OCI-LY3 (cell line): Measurements from ENCODE around the gene CSPG4.

Experiments used
- EZH2phosphoT487 ChIP-seq: fragments of 200-600 bp; shearing (Covaris generic); IDR thresholded peaks from 2 replicates; pipeline ENCODE4 v1.6.1; 2018; ENCODE audit warnings: antibody characterized with exemption, mixed run types, low read depth
- TF ChIP-seq, protein P1 (sequence below): fragments of 200-600, 300-600 bp; sonication (generic); IDR thresholded peaks from 2 replicates; pipeline ENCODE4 v1.5.1; 2014; ENCODE audit warnings: antibody characterized with exemption, low read length, low read depth

DNA sequence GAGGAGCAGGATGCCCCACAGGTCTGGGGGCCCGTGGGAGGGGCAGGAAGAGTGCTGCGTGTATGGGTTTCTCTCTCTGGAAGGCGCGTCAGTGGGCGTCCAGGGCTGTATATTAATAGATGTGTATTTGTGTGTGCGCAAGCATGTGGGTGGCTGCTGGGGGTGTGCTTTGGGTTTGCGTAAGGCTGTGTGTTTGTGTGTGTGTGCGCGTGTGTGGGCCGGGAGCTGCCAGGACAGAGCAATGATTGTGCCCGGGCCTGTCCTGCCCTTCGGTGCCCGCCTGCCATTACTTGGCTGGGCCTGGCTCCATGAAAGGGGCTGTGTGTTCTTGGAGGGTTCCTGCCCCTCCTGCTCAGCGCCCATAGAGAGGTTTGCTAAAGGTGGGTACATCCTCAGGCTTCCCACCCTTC lies 16.3 kb downstream of the CSPG4 start:
- TF ChIP-seq, protein P1, sequence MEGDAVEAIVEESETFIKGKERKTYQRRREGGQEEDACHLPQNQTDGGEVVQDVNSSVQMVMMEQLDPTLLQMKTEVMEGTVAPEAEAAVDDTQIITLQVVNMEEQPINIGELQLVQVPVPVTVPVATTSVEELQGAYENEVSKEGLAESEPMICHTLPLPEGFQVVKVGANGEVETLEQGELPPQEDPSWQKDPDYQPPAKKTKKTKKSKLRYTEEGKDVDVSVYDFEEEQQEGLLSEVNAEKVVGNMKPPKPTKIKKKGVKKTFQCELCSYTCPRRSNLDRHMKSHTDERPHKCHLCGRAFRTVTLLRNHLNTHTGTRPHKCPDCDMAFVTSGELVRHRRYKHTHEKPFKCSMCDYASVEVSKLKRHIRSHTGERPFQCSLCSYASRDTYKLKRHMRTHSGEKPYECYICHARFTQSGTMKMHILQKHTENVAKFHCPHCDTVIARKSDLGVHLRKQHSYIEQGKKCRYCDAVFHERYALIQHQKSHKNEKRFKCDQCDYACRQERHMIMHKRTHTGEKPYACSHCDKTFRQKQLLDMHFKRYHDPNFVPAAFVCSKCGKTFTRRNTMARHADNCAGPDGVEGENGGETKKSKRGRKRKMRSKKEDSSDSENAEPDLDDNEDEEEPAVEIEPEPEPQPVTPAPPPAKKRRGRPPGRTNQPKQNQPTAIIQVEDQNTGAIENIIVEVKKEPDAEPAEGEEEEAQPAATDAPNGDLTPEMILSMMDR = no peak
- no peak for TF ChIP-seq EZH2phosphoT487
